ENCODE data around the gene TMUB1. TPM values are rescaled to one million over a fixed set of nuclear protein-coding genes. Genes with fewer than 3 reads are reported as not detected.

TMUB1 gene
- total RNA-seq, 1 donor from 2014 or later = 30.1 TPM

DNA sequence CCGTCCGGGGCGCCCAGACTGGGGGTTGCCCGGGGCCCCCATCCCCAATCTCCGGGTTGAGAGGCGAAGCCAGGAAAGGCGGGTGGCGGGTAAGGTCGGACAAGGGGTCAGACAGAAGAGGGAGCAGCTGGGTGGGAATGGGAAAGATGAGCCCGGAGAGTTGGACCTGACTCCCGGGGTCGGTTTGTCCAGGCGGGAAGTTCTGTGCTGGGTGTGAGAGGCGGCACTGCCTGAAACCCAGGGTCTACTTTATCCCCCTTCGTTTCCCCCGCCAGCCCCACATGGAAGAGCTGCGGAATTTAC, 23.2 kb downstream of the TMUB1 start:
- Histone ChIP-seq H3K4me3 (peak overlapping the region; percentile 93), H3K27ac (replicated peaks) (peak overlapping the region; percentile 97), H3K27me3 (ENCODE audit: low read depth) (no peaks in the 10 kb centered on the region), H3K4me1 (peaks cover 73% of the 10 kb centered on the region), H3K9me3 (replicated peaks) (no peaks in the 10 kb centered on the region), H3K36me3 (peaks cover 12% of the 10 kb centered on the region)
- no peak for DNase-seq
- TF ChIP-seq, protein P1, sequence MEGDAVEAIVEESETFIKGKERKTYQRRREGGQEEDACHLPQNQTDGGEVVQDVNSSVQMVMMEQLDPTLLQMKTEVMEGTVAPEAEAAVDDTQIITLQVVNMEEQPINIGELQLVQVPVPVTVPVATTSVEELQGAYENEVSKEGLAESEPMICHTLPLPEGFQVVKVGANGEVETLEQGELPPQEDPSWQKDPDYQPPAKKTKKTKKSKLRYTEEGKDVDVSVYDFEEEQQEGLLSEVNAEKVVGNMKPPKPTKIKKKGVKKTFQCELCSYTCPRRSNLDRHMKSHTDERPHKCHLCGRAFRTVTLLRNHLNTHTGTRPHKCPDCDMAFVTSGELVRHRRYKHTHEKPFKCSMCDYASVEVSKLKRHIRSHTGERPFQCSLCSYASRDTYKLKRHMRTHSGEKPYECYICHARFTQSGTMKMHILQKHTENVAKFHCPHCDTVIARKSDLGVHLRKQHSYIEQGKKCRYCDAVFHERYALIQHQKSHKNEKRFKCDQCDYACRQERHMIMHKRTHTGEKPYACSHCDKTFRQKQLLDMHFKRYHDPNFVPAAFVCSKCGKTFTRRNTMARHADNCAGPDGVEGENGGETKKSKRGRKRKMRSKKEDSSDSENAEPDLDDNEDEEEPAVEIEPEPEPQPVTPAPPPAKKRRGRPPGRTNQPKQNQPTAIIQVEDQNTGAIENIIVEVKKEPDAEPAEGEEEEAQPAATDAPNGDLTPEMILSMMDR (IDR thresholded peaks at IDR 0.05; ENCODE audit: borderline replicate concordance) = no peak
- intact Hi-C loops (cut with micrococcal nuclease) = no loop called here

DNA sequence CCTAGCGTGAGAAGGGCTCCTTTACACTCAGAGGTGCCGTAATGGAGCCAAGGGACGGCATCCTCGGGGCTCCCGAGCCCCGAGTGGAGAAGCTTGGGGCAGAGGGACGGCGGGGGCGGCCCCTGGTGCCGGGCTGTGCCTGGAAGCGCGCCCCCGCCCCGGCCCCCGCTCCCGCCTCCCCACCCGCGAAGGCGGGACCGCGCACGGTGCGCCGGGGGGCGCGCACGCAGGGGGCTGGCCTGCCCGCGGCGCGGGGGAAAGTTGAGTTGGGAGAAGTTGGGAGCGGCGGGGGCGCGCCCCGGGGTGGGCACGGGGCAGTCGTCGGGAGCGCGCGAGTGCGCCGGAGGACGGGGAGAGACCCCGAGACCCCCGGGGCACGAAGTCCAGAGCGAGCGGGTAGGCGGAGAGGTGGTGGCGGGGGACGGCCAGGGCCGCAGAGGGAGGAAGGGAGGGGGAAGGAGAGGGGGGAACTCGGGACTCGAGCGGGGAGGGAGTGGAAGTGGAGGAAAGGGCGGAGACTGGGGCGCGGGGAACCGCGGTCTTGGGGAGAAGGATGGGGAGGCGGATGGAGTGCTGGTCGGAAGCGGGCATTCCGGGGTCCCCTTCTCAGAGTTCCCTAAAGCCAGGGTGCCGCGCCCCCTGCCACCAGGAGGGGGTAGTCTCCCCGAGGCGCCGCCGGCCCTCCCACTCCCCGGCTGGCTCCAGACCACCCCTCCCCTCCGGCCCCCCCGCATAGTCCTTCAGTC, 23.8 kb downstream of the TMUB1 start, which contains the start of gene SLC4A2:
Gene SLC4A2 (plus strand): TSS at position 223 of the 746 bp plus-strand sequence. CDS start 2,399 bp downstream, outside the sequence.
- DNase-seq = peak; percentile 86
- H3K4me1 ChIP-seq = peaks cover 69% of the 10 kb centered on the region
- peaks cover 6% of the 10 kb centered on the region for H3K36me3 ChIP-seq
- H3K27ac ChIP-seq (replicated peaks) = peak within 1 kb of the TSS; percentile 97
- intact Hi-C loops (cut with micrococcal nuclease) = no loop called here
- no peaks in the 10 kb centered on the region for H3K27me3 ChIP-seq (ENCODE audit: low read depth)
- H3K4me3 ChIP-seq = peak within 1 kb of the TSS; percentile 93
- no peaks in the 10 kb centered on the region for H3K9me3 ChIP-seq (replicated peaks)
- TF ChIP-seq, protein P1 (IDR thresholded peaks at IDR 0.05; ENCODE audit: borderline replicate concordance) = peak; percentile 60

DNA sequence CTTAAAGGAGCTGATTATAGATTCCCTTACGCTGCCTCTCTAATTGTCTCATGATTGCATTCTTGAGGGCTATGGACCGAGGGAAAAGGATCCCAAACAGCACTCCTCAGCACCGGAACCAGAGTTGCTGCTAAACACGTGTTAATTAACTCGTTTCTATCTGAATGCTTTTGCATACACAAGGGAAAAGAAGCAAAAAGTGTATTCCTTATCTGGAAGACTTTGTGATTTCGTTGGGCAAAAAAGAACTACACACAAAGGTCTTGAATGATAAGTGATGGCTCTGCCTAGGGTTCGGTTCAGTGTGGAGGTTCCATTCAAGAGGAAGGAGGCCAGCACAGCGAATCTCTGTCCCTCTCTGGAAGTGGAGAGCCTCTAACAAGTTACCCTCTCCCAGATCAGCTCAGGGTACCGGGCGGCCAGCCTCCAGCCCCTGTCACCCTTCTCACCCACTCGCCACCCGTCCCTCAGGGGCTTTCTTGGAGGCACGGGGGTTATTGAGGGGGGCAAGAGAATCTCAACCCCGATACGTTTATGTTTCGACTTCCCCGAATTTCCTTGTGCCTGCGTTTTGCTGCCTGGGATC, 24.4 kb downstream of the TMUB1 start:
- TF ChIP-seq, protein P1 (IDR thresholded peaks at IDR 0.05; ENCODE audit: borderline replicate concordance) = no peak
- intact Hi-C loops (cut with micrococcal nuclease) = no loop called here

DNA sequence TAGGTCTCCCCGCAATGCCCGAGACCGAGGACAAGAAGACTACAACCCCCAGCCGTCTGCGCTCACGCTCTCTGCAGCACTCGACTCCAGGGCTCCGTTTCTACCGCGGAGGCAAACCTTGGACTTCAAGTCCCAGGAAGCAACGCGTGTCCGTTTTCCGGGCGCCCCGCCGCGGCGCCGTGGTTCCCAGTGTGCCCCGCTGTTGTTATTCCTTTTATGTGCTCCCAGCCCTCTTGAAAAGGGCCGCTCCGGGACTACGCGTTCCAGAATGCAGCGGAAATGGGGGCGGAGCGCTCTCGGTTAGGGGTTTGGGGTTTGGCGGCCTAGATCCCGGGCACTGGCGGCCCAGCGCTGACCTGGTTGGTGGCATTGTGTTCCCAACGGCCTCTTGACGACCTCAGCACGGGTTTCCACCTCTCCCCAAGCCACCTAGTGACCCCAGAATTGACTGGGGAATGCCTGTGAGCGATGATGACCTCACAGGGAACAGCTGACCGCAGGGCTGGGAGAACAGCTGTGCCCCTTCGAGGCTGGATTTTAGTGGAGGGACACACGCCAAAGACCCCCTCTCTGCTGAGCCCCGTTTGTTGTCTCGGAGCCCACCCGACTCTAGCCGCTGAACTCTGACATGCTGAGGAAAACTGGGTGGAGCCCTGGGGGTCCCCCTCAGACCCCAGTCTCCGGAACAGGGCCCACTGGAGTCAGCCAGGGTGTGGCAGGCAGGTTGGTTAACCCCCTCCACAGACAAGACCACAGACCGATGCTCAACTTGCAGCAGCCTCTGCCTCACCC, 25.1 kb downstream of the TMUB1 start:
- Histone ChIP-seq H3K36me3 (no peaks in the 10 kb centered on the region), H3K4me1 (peaks cover 61% of the 10 kb centered on the region), H3K4me3 (peak overlapping the region; percentile 93), H3K9me3 (replicated peaks) (no peaks in the 10 kb centered on the region), H3K27me3 (ENCODE audit: low read depth) (no peaks in the 10 kb centered on the region), H3K27ac (replicated peaks) (peak overlapping the region; percentile 97)
- TF ChIP-seq, protein P1 (IDR thresholded peaks at IDR 0.05; ENCODE audit: borderline replicate concordance) = no peak
- peak; percentile 99 for DNase-seq
- intact Hi-C loops (cut with micrococcal nuclease) = no loop called here

More for the DNA sequence above, 24.4 kb downstream of the TMUB1 start:
- H3K36me3 ChIP-seq = no peaks in the 10 kb centered on the region
- no peaks in the 10 kb centered on the region for H3K27me3 ChIP-seq (ENCODE audit: low read depth)
- no peaks in the 10 kb centered on the region for H3K9me3 ChIP-seq (replicated peaks)
- peaks cover 68% of the 10 kb centered on the region for H3K4me1 ChIP-seq
- no peak for DNase-seq
- H3K27ac ChIP-seq (replicated peaks) = peak overlapping the region; percentile 97
- H3K4me3 ChIP-seq = peak overlapping the region; percentile 93

DNA sequence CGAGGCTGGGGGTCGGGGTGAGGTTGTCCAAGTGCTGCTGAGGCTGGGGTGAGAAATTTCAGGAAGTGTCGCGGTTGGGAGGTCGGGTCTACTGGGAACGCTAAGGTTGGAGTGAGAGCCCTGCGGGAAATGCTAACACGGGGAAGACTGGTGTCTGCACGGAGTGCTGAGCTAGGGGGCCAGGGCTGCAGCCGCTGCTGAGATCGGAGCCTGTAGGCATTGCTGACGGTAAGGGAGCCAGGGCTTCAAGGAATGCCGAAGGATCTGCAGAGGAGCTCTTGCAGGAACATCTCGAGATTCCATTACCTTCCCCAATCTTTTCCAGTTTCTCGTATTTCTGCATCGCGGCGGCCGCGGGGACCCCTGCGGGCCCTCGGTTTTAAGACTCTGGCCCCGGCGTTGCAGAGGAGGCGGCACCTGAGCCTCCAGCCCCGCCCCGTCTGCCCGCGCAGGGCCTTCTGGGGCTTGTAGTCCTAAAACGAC, 25.7 kb downstream of the TMUB1 start, which contains the start of gene CDK5:
Gene CDK5 (minus strand): TSS at position 392 of the 483 bp plus-strand sequence. CDS start 49 bp downstream, at position 343.
- Histone ChIP-seq H3K27me3 (ENCODE audit: low read depth) (no peaks in the 10 kb centered on the region), H3K9me3 (replicated peaks) (no peaks in the 10 kb centered on the region), H3K4me3 (peak within 1 kb of the TSS; percentile 93), H3K36me3 (no peaks in the 10 kb centered on the region), H3K27ac (replicated peaks) (peak within 1 kb of the TSS; percentile 97), H3K4me1 (peaks cover 55% of the 10 kb centered on the region)
- no peak for DNase-seq
- intact Hi-C loops (cut with micrococcal nuclease) = no loop called here
- TF ChIP-seq, protein P1 (IDR thresholded peaks at IDR 0.05; ENCODE audit: borderline replicate concordance) = no peak

Measured in left ventricle myocardium inferior (tissue), 1 donor.